GM12878 (cell line): ENCODE measurements around the gene METTL9. TPM values are rescaled to one million over a fixed set of nuclear protein-coding genes. Genes with fewer than 3 reads are reported as not detected.

ENCODE experiments used
- ATAC-seq: fragments of 200-7000 bp; cut with Tn5 transposase; 3 replicates; pipeline ENCODE4 v1.9.1; 2020; ENCODE audit warnings: mild to moderate bottlenecking, moderate library complexity
- BruUV-seq: library from RNA; stranded (reverse); fragments of 400-500 nt; replicated peaks from 2 replicates; lab custom pipeline; 2021; lab: Mats Ljungman, UMichigan
- CTCF ChIA-PET: fragments of 300-600 bp; sonication (Branson Sonifier 250); formaldehyde crosslinking; extraction: SDS; loops from one replicate; lab custom pipeline; 2021; ENCODE audit warnings: inconsistent platforms; lab: Yijun Ruan, JAX
- POLR2A ChIA-PET: fragments of 350-600 bp; formaldehyde crosslinking; extraction: SDS; loops from one replicate; lab custom pipeline; 2021; ENCODE audit warnings: inconsistent platforms; lab: Charles Lee
- RAD21 ChIA-PET: fragments of 300-600 bp; sonication (Branson Sonifier 250); formaldehyde crosslinking; loops from one replicate; lab custom pipeline; 2023; ENCODE audit warnings: antibody characterized with exemption; ENCODE audit not compliant: unreplicated experiment; lab: Charles Lee
- SMC1A ChIA-PET: fragments of 300-600 bp; sonication (Branson Sonifier 250); formaldehyde crosslinking; loops from one replicate; lab custom pipeline; 2023; ENCODE audit not compliant: unreplicated experiment, uncharacterized antibody; lab: Charles Lee
- DNase-seq: peaks from one replicate; pipeline ENCODE4 v3.0.0-alpha.2; 2011; ENCODE audit warnings: low read depth, low spot score
- FAIRE-seq: peaks from 3 replicates; lab custom pipeline; 2011; peaks lifted over from hg19 to GRCh38; lab: Jason Lieb, UNC
- H2AFZ ChIP-seq: 2 replicates; pipeline ENCODE4 v1.6.0; 2011; ENCODE audit warnings: low read depth, low read length, control low read depth; ENCODE audit not compliant: control insufficient read depth
- H3K27ac ChIP-seq: 2 replicates; pipeline ENCODE4 v1.5.1; 2011; ENCODE audit warnings: control low read depth; ENCODE audit not compliant: control insufficient read depth, insufficient read depth
- H3K27me3 ChIP-seq, 2 experiments: replicated peaks in 1 of 2; 2 replicates each; pipeline versions ENCODE4 v1.6.0 to v1.6.1; 2011; ENCODE audit warnings: low read length in 1 of 2; ENCODE audit not compliant: control insufficient read depth in 2 of 2, insufficient read depth in 2 of 2
- H3K36me3 ChIP-seq, 2 experiments: 2 replicates each; pipeline ENCODE4 v1.5.1; 2011; ENCODE audit warnings: low read length in 1 of 2; ENCODE audit not compliant: control insufficient read depth in 2 of 2, insufficient read depth in 2 of 2
- H3K4me1 ChIP-seq: 2 replicates; pipeline ENCODE4 v1.6.1; 2011; ENCODE audit warnings: mild to moderate bottlenecking, low read length, moderate library complexity, mixed read lengths; ENCODE audit not compliant: control insufficient read depth, insufficient read depth
- H3K4me2 ChIP-seq: 2 replicates; pipeline ENCODE4 v1.6.0; 2011; ENCODE audit warnings: control low read depth; ENCODE audit not compliant: control insufficient read depth, insufficient read depth
- H3K4me3 ChIP-seq: fragments of 200-600 bp; sonication (generic); 2 replicates; pipeline ENCODE4 v1.5.1; 2016
- H3K79me2 ChIP-seq: 2 replicates; pipeline ENCODE4 v1.6.0; 2011; ENCODE audit warnings: low read length; ENCODE audit not compliant: control insufficient read depth, insufficient read depth
- H3K9ac ChIP-seq: 2 replicates; pipeline ENCODE4 v1.8.0; 2011; ENCODE audit warnings: low read length, control low read depth, mixed read lengths; ENCODE audit not compliant: control insufficient read depth, insufficient read depth
- H3K9me3 ChIP-seq: replicated peaks from 3 replicates; pipeline ENCODE4 v1.5.1; 2011; ENCODE audit warnings: mild to moderate bottlenecking, low read length; ENCODE audit not compliant: control insufficient read depth, insufficient read depth
- H4K20me1 ChIP-seq: 2 replicates; pipeline ENCODE4 v1.6.0; 2011; ENCODE audit not compliant: control insufficient read depth, insufficient read depth
- ATF7 ChIP-seq: fragments of 450-650 bp; IDR thresholded peaks from 2 replicates; pipeline ENCODE4 v1.6.1; 2016; ENCODE audit warnings: low read depth, mild to moderate bottlenecking
- CBFB ChIP-seq: IDR thresholded peaks from 2 replicates; pipeline ENCODE4 v1.6.1; 2016; ENCODE audit warnings: antibody characterized with exemption, low read depth
- CBX3 ChIP-seq: fragments of 200-600 bp; sonication (generic); IDR thresholded peaks from 2 replicates; pipeline ENCODE4 v1.6.1; 2016; ENCODE audit warnings: low read depth, borderline replicate concordance
- DPF2 ChIP-seq: fragments of 450-650 bp; IDR thresholded peaks from 2 replicates; pipeline ENCODE4 v1.6.1; 2017; ENCODE audit warnings: mild to moderate bottlenecking
- FOS ChIP-seq: IDR thresholded peaks from 3 replicates; pipeline ENCODE4 v1.6.1; 2011; ENCODE audit warnings: borderline replicate concordance; ENCODE audit not compliant: insufficient read length; ENCODE audit errors: extremely low read depth
- FOXK2 ChIP-seq: fragments of 450-650 bp; IDR thresholded peaks from 2 replicates; pipeline ENCODE4 v1.6.1; 2017; ENCODE audit warnings: mild to moderate bottlenecking, moderate library complexity
- HCFC1 ChIP-seq: fragments of 150-350 bp; IDR thresholded peaks from 2 replicates; pipeline ENCODE4 v1.6.1; 2014; ENCODE audit warnings: low read length
- JUNB ChIP-seq: IDR thresholded peaks from 2 replicates; pipeline ENCODE4 v1.6.1; 2016; ENCODE audit warnings: antibody characterized with exemption, mild to moderate bottlenecking
- JUND ChIP-seq: IDR thresholded peaks from 2 replicates; pipeline ENCODE4 v1.6.1; 2012; ENCODE audit warnings: low read depth, mild to moderate bottlenecking, low read length, improper control_type of control experiment, moderate library complexity
- MTA3 ChIP-seq: IDR thresholded peaks from 2 replicates; pipeline ENCODE4 v1.6.1; 2012; ENCODE audit warnings: low read length, inconsistent platforms, borderline replicate concordance
- RAD21 ChIP-seq: IDR thresholded peaks from 2 replicates; pipeline ENCODE4 v1.6.1; 2011; ENCODE audit warnings: mild to moderate bottlenecking, low read depth, low read length, moderate library complexity; ENCODE audit not compliant: insufficient read depth
- TAF1 ChIP-seq: IDR thresholded peaks from 2 replicates; pipeline ENCODE4 v1.6.1; 2011; ENCODE audit warnings: mild to moderate bottlenecking, low read depth, low read length, borderline replicate concordance
- ZSCAN29 ChIP-seq: fragments of 450-650 bp; IDR thresholded peaks from 2 replicates; pipeline ENCODE4 v1.6.1; 2017; ENCODE audit warnings: mild to moderate bottlenecking, moderate library complexity
- WGBS: methylation state at CpG from one replicate; pipeline ENCODE4 v1.1.6; 2016; ENCODE audit warnings: low lambda C conversion rate; ENCODE audit not compliant: insufficient replicate concordance, insufficient coverage; ENCODE audit errors: missing lambda C conversion rate; 5-methylcytosine and 5-hydroxymethylcytosine counted together
- in situ Hi-C: fragments of 300-500 bp; cut with MboI; formaldehyde crosslinking; loops from 9 replicates; pipeline ENCODE4 v1.14.3; 2018; ENCODE audit warnings: mixed read lengths
- intact Hi-C: fragments of 100-400 bp; cut with micrococcal nuclease; formaldehyde crosslinking; loops from one replicate; pipeline ENCODE4 v1.14.2; 2022; ENCODE audit not compliant: unreplicated experiment
- polyA plus RNA-seq, 11 experiments: library from polyadenylated mRNA; depleted of rRNA in 4 of 11; unstranded in 6 of 11; stranded (reverse) in 5 of 11; fragments of >200 nt; fragmentation: Nextera tagmentation in 4 of 11; fragmentation: Illumina TruSeq in 1 of 11; extraction: Ambion mirVana in 4 of 11; extraction: Trizol in 1 of 11; gene quantifications; 1 replicate in 1 of 11; 2 replicates in 10 of 11; pipeline versions ENCODE4 v1.2.1 to v1.2.3, GENCODE V29; 2011 to 2016; ENCODE audit warnings: inconsistent platforms in 2 of 11, missing spikeins in 2 of 11, low read depth in 1 of 11
- total RNA-seq, 4 experiments: library from RNA; depleted of rRNA in 3 of 4; stranded (reverse); fragments of >200 nt in 3 of 4; fragmentation: Illumina TruSeq in 1 of 4; extraction: Trizol in 1 of 4; gene quantifications; 2 replicates each; pipeline versions ENCODE4 v1.2.1 to v1.2.3, GENCODE V29; 2013 to 2021
- TF ChIP-seq, protein P1 (sequence below): fragments of 450-650 bp; IDR thresholded peaks from 2 replicates; pipeline ENCODE4 v1.6.1; 2017; ENCODE audit warnings: mild to moderate bottlenecking, moderate library complexity
- TF ChIP-seq, protein P2 (sequence below): fragments of 150-350 bp; IDR thresholded peaks from 2 replicates; pipeline ENCODE4 v1.6.1; 2014; ENCODE audit warnings: mild to moderate bottlenecking, low read depth, low read length
- TF ChIP-seq, protein P3 (sequence below): IDR thresholded peaks from 2 replicates; pipeline ENCODE4 v1.6.1; 2012; ENCODE audit warnings: mild to moderate bottlenecking, low read depth, low read length

The METTL9 gene
- total and polyA plus RNA-seq, 10 of the 15 experiments (the other 5 are each of a cell fraction or from before 2014, with no cell fraction given), result 19.4 to 119 (median 101) TPM

DNA sequence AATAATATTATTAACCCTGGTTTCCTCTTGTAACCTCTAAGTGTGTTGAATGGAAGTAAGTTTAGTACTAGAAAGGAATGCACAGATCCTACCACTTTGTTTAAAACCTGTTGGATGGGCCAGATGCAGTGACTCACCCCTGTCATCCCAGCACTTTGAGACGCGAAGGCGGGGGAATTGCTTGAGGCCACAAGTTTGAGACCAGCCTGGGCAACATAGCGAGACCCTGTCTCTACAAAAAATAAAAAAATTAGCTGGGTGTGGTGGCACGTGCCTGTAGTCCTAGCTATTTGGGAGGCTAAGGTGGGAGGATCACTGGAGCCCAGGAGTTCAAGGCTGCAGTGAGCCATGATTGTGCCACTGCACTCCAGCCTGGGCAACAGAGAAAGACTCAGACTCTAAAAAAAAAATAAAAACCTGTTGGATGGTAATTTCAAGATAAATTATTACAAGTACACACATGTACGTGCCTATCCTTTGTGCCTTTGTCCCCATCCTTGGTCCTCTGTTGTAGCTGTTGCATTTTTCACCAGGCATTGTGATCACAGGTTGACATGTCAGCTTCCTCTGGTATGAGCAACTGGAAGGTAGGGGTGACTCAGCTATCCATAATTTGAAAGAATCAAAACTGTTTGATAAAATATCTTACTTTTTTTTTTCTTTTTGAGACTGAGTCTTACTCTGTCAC, 30.7 kb upstream of the METTL9 start:
- H4K20me1 ChIP-seq, result no peaks in the 10 kb centered on the region
- no peaks in the 10 kb centered on the region for H3K36me3 ChIP-seq
- H2AFZ ChIP-seq, result no peak overlapping the region
- ATAC-seq (no peak), DNase-seq (no peak), FAIRE-seq (no peak)
- POLR2A ChIA-PET, result interaction anchor here (0.6 kb wide), 2 partner anchors 247 to 260 kb away, joined by 3 to 5 read pairs; no protein-coding TSS in a partner anchor
- in situ Hi-C loops, result loop anchor here (10.0 kb wide), 1 partner anchor 756 kb away; no protein-coding TSS in a partner anchor
- BruUV-seq, result no TSS peak
- no peak overlapping the region for H3K9ac ChIP-seq
- no peak overlapping the region for H3K4me3 ChIP-seq
- CTCF ChIA-PET, result interaction anchor here (0.6 to 1.4 kb wide), 2 partner anchors 48 to 94 kb away, joined by 3 to 4 read pairs; no protein-coding TSS in a partner anchor
- RAD21 ChIA-PET, result no interaction called here
- no peak overlapping the region for H3K27ac ChIP-seq
- H3K4me1 ChIP-seq, result no peaks in the 10 kb centered on the region
- SMC1A ChIA-PET, result interaction anchor here (0.9 kb wide), 1 partner anchor 13 kb away, joined by 3 read pairs; no protein-coding TSS in a partner anchor
- 49% methylated on average over 6 of the region's 6 CpGs for WGBS
- H3K27me3 ChIP-seq, result no peaks in the 10 kb centered on the region; a peak in 1 of 4 replicates
- intact Hi-C loops, result no loop called here
- H3K79me2 ChIP-seq, result no peaks in the 10 kb centered on the region
- H3K9me3 ChIP-seq, result no peaks in the 10 kb centered on the region
- H3K4me2 ChIP-seq, result no peak overlapping the region
- no peak for TF ChIP-seq MTA3
- TF ChIP-seq ATF7, result no peak
- TF ChIP-seq JUNB, result no peak
- TF ChIP-seq HCFC1, result no peak
- no peak for TF ChIP-seq CBFB
- TF ChIP-seq, protein P1, sequence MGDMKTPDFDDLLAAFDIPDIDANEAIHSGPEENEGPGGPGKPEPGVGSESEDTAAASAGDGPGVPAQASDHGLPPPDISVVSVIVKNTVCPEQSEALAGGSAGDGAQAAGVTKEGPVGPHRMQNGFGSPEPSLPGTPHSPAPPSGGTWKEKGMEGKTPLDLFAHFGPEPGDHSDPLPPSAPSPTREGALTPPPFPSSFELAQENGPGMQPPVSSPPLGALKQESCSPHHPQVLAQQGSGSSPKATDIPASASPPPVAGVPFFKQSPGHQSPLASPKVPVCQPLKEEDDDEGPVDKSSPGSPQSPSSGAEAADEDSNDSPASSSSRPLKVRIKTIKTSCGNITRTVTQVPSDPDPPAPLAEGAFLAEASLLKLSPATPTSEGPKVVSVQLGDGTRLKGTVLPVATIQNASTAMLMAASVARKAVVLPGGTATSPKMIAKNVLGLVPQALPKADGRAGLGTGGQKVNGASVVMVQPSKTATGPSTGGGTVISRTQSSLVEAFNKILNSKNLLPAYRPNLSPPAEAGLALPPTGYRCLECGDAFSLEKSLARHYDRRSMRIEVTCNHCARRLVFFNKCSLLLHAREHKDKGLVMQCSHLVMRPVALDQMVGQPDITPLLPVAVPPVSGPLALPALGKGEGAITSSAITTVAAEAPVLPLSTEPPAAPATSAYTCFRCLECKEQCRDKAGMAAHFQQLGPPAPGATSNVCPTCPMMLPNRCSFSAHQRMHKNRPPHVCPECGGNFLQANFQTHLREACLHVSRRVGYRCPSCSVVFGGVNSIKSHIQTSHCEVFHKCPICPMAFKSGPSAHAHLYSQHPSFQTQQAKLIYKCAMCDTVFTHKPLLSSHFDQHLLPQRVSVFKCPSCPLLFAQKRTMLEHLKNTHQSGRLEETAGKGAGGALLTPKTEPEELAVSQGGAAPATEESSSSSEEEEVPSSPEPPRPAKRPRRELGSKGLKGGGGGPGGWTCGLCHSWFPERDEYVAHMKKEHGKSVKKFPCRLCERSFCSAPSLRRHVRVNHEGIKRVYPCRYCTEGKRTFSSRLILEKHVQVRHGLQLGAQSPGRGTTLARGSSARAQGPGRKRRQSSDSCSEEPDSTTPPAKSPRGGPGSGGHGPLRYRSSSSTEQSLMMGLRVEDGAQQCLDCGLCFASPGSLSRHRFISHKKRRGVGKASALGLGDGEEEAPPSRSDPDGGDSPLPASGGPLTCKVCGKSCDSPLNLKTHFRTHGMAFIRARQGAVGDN, result no peak
- TF ChIP-seq FOXK2, result no peak
- TF ChIP-seq JUND, result no peak
- TF ChIP-seq CBX3, result no peak
- TF ChIP-seq, protein P2, sequence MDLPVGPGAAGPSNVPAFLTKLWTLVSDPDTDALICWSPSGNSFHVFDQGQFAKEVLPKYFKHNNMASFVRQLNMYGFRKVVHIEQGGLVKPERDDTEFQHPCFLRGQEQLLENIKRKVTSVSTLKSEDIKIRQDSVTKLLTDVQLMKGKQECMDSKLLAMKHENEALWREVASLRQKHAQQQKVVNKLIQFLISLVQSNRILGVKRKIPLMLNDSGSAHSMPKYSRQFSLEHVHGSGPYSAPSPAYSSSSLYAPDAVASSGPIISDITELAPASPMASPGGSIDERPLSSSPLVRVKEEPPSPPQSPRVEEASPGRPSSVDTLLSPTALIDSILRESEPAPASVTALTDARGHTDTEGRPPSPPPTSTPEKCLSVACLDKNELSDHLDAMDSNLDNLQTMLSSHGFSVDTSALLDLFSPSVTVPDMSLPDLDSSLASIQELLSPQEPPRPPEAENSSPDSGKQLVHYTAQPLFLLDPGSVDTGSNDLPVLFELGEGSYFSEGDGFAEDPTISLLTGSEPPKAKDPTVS, result no peak
- TF ChIP-seq, protein P3, sequence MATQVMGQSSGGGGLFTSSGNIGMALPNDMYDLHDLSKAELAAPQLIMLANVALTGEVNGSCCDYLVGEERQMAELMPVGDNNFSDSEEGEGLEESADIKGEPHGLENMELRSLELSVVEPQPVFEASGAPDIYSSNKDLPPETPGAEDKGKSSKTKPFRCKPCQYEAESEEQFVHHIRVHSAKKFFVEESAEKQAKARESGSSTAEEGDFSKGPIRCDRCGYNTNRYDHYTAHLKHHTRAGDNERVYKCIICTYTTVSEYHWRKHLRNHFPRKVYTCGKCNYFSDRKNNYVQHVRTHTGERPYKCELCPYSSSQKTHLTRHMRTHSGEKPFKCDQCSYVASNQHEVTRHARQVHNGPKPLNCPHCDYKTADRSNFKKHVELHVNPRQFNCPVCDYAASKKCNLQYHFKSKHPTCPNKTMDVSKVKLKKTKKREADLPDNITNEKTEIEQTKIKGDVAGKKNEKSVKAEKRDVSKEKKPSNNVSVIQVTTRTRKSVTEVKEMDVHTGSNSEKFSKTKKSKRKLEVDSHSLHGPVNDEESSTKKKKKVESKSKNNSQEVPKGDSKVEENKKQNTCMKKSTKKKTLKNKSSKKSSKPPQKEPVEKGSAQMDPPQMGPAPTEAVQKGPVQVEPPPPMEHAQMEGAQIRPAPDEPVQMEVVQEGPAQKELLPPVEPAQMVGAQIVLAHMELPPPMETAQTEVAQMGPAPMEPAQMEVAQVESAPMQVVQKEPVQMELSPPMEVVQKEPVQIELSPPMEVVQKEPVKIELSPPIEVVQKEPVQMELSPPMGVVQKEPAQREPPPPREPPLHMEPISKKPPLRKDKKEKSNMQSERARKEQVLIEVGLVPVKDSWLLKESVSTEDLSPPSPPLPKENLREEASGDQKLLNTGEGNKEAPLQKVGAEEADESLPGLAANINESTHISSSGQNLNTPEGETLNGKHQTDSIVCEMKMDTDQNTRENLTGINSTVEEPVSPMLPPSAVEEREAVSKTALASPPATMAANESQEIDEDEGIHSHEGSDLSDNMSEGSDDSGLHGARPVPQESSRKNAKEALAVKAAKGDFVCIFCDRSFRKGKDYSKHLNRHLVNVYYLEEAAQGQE, result no peak
- no peak for TF ChIP-seq DPF2
- TF ChIP-seq TAF1, result no peak
- no peak for TF ChIP-seq ZSCAN29
- no peak for TF ChIP-seq RAD21
- no peak for TF ChIP-seq FOS
